GM12892 (cell line): ENCODE data around the gene NOS3.

Experiments
- POLR2A ChIP-seq: IDR thresholded peaks from 2 replicates; pipeline ENCODE4 v1.6.1; 2011; ENCODE audit warnings: low read depth, low read length, control low read depth
- POLR2AphosphoS5 ChIP-seq: IDR thresholded peaks from 2 replicates; pipeline ENCODE4 v1.6.1; 2011; ENCODE audit warnings: low read depth, low read length, control low read depth
- TAF1 ChIP-seq: IDR thresholded peaks from 2 replicates; pipeline ENCODE4 v1.6.1; 2011; ENCODE audit warnings: low read depth, mild to moderate bottlenecking, control low read depth, low read length, borderline replicate concordance

GRCh38 chr7:151003572-151003971 lies 12.8 kb downstream of the NOS3 start:
- TF ChIP-seq TAF1 = no peak
- no peak for TF ChIP-seq POLR2AphosphoS5
- TF ChIP-seq POLR2A = no peak
